ENCODE results near the gene TMEM94.

The TMEM94 gene

GRCh38 chr17:75491680-75492079, 35.2 kb downstream of the TMEM94 start:
- Mint-ChIP-seq H3K27me3 (ENCODE audit: low read depth) (no peaks in the 10 kb centered on the region), H3K9me3 (no peaks in the 10 kb centered on the region), H3K4me3 (no peak overlapping the region), H3K4me1 (ENCODE audit: low read depth) (peaks cover 11% of the 10 kb centered on the region), H3K36me3 (ENCODE audit: low read depth) (peaks cover 7% of the 10 kb centered on the region), H3K27ac (no peak overlapping the region)

- peaks cover 5% of the 10 kb centered on the region for H3K36me3 Mint-ChIP-seq (ENCODE audit: low read depth)
- no peak overlapping the region for H3K4me3 Mint-ChIP-seq
- H3K9me3 Mint-ChIP-seq = no peaks in the 10 kb centered on the region
- no peak overlapping the region for H3K27ac Mint-ChIP-seq
- no peaks in the 10 kb centered on the region for H3K27me3 Mint-ChIP-seq (ENCODE audit: low read depth)
- peaks cover 5% of the 10 kb centered on the region for H3K4me1 Mint-ChIP-seq (ENCODE audit: low read depth)
These were observed 36.2 kb downstream of the TMEM94 start for GRCh38 chr17:75492555-75493168.

GRCh38 chr17:75493476-75494129, 37.2 kb downstream of the TMEM94 start:
- H3K36me3 Mint-ChIP-seq (ENCODE audit: low read depth) = peaks cover 4% of the 10 kb centered on the region
- peaks cover 4% of the 10 kb centered on the region for H3K4me1 Mint-ChIP-seq (ENCODE audit: low read depth)
- H3K27ac Mint-ChIP-seq = no peak overlapping the region
- H3K4me3 Mint-ChIP-seq = no peak overlapping the region
- no peaks in the 10 kb centered on the region for H3K27me3 Mint-ChIP-seq (ENCODE audit: low read depth)
- H3K9me3 Mint-ChIP-seq = no peaks in the 10 kb centered on the region

- Mint-ChIP-seq H3K36me3 (ENCODE audit: low read depth) (peaks cover 4% of the 10 kb centered on the region), H3K9me3 (no peaks in the 10 kb centered on the region), H3K4me3 (no peak overlapping the region), H3K27ac (no peak overlapping the region), H3K4me1 (ENCODE audit: low read depth) (peaks cover 4% of the 10 kb centered on the region), H3K27me3 (ENCODE audit: low read depth) (no peaks in the 10 kb centered on the region)
These were observed 38.0 kb downstream of the TMEM94 start for GRCh38 chr17:75494326-75494877.

GRCh38 chr17:75496005-75496404, 39.6 kb downstream of the TMEM94 start:
- Mint-ChIP-seq H3K9me3 (no peaks in the 10 kb centered on the region), H3K4me1 (ENCODE audit: low read depth) (peaks cover 4% of the 10 kb centered on the region), H3K4me3 (no peak overlapping the region), H3K36me3 (ENCODE audit: low read depth) (peaks cover 4% of the 10 kb centered on the region), H3K27me3 (ENCODE audit: low read depth) (no peaks in the 10 kb centered on the region), H3K27ac (no peak overlapping the region)

- no peak overlapping the region for H3K27ac Mint-ChIP-seq
- no peak overlapping the region for H3K4me3 Mint-ChIP-seq
- peaks cover 4% of the 10 kb centered on the region for H3K4me1 Mint-ChIP-seq (ENCODE audit: low read depth)
- H3K27me3 Mint-ChIP-seq (ENCODE audit: low read depth) = no peaks in the 10 kb centered on the region
- H3K36me3 Mint-ChIP-seq (ENCODE audit: low read depth) = peaks cover 4% of the 10 kb centered on the region
- H3K9me3 Mint-ChIP-seq = no peaks in the 10 kb centered on the region
These were observed 41.7 kb downstream of the TMEM94 start for GRCh38 chr17:75498039-75498725.

GRCh38 chr17:75498726-75499213, 42.3 kb downstream of the TMEM94 start:
- H3K4me3 Mint-ChIP-seq = no peak overlapping the region
- no peaks in the 10 kb centered on the region for H3K9me3 Mint-ChIP-seq
- peaks cover 4% of the 10 kb centered on the region for H3K36me3 Mint-ChIP-seq (ENCODE audit: low read depth)
- H3K27ac Mint-ChIP-seq = no peak overlapping the region
- H3K4me1 Mint-ChIP-seq (ENCODE audit: low read depth) = peaks cover 4% of the 10 kb centered on the region
- no peaks in the 10 kb centered on the region for H3K27me3 Mint-ChIP-seq (ENCODE audit: low read depth)

GRCh38 chr17:75499313-75500022, 43.0 kb downstream of the TMEM94 start:
- Mint-ChIP-seq H3K27ac (no peak overlapping the region), H3K4me3 (no peak overlapping the region), H3K27me3 (ENCODE audit: low read depth) (no peaks in the 10 kb centered on the region), H3K9me3 (no peaks in the 10 kb centered on the region), H3K36me3 (ENCODE audit: low read depth) (peaks cover 3% of the 10 kb centered on the region), H3K4me1 (ENCODE audit: low read depth) (peaks cover 4% of the 10 kb centered on the region)

GRCh38 chr17:75500419-75501216, 44.2 kb downstream of the TMEM94 start:
- peaks cover 2% of the 10 kb centered on the region for H3K36me3 Mint-ChIP-seq (ENCODE audit: low read depth)
- H3K4me3 Mint-ChIP-seq = no peak overlapping the region
- no peaks in the 10 kb centered on the region for H3K9me3 Mint-ChIP-seq
- H3K27ac Mint-ChIP-seq = no peak overlapping the region
- H3K4me1 Mint-ChIP-seq (ENCODE audit: low read depth) = peaks cover 4% of the 10 kb centered on the region
- no peaks in the 10 kb centered on the region for H3K27me3 Mint-ChIP-seq (ENCODE audit: low read depth)

- H3K9me3 Mint-ChIP-seq = no peaks in the 10 kb centered on the region
- no peak overlapping the region for H3K27ac Mint-ChIP-seq
These were observed 45.1 kb downstream of the TMEM94 start for GRCh38 chr17:75501378-75502071.

GRCh38 chr17:75502072-75502720, 45.8 kb downstream of the TMEM94 start:
- no peaks in the 10 kb centered on the region for H3K9me3 Mint-ChIP-seq
- peaks cover 4% of the 10 kb centered on the region for H3K4me1 Mint-ChIP-seq (ENCODE audit: low read depth)
- no peak overlapping the region for H3K4me3 Mint-ChIP-seq
- peaks cover 2% of the 10 kb centered on the region for H3K36me3 Mint-ChIP-seq (ENCODE audit: low read depth)
- H3K27me3 Mint-ChIP-seq (ENCODE audit: low read depth) = no peaks in the 10 kb centered on the region
- H3K27ac Mint-ChIP-seq = no peak overlapping the region

More at GRCh38 chr17:75501378-75502071, 45.1 kb downstream of the TMEM94 start:
- Mint-ChIP-seq H3K4me3 (no peak overlapping the region), H3K36me3 (ENCODE audit: low read depth) (peaks cover 2% of the 10 kb centered on the region), H3K4me1 (ENCODE audit: low read depth) (peaks cover 4% of the 10 kb centered on the region), H3K27me3 (ENCODE audit: low read depth) (no peaks in the 10 kb centered on the region)

- Mint-ChIP-seq H3K27me3 (ENCODE audit: low read depth) (no peaks in the 10 kb centered on the region), H3K27ac (no peak overlapping the region), H3K4me3 (no peak overlapping the region), H3K4me1 (ENCODE audit: low read depth) (peaks cover 1% of the 10 kb centered on the region), H3K9me3 (no peaks in the 10 kb centered on the region), H3K36me3 (ENCODE audit: low read depth) (no peaks in the 10 kb centered on the region)
These were observed 46.4 kb downstream of the TMEM94 start for GRCh38 chr17:75502721-75503329.
